NB4 (cell line): ENCODE results near the gene MICALL1.

Experiments used
- DNase-seq: peaks from one replicate; pipeline ENCODE4 v3.0.0; 2010; ENCODE audit warnings: low read depth
- H3K4me3 ChIP-seq: one replicate; pipeline ENCODE4 v1.5.1; 2011; ENCODE audit warnings: mild to moderate bottlenecking, low read depth, low read length, moderate library complexity
- CTCF ChIP-seq: IDR thresholded peaks from one replicate; pipeline ENCODE4 v1.5.1; 2012; ENCODE audit warnings: low read depth, low read length
- MAX ChIP-seq: IDR thresholded peaks from 2 replicates; pipeline ENCODE4 v1.6.1; 2011; ENCODE audit warnings: low read depth, low read length
- MYC ChIP-seq: IDR thresholded peaks from 2 replicates; pipeline ENCODE4 v1.6.1; 2011; ENCODE audit warnings: low read depth, low read length
- POLR2A ChIP-seq: IDR thresholded peaks from 2 replicates; pipeline ENCODE4 v1.6.1; 2011; ENCODE audit warnings: mild to moderate bottlenecking; ENCODE audit not compliant: insufficient read length; ENCODE audit errors: extremely low read depth

MICALL1 gene

GRCh38 chr22:37910890-37911672 is 5.0 kb downstream of the MICALL1 start:
- no peak overlapping the region for H3K4me3 ChIP-seq
- TF ChIP-seq MAX (no peak), MYC (no peak), CTCF (no peak), POLR2A (no peak)
- no peak for DNase-seq

GRCh38 chr22:37911697-37912096 is 5.6 kb downstream of the MICALL1 start:
- DNase-seq: no peak
- TF ChIP-seq MAX (no peak), MYC (no peak), POLR2A (no peak), CTCF (no peak)
- H3K4me3 ChIP-seq: no peak overlapping the region

DNA sequence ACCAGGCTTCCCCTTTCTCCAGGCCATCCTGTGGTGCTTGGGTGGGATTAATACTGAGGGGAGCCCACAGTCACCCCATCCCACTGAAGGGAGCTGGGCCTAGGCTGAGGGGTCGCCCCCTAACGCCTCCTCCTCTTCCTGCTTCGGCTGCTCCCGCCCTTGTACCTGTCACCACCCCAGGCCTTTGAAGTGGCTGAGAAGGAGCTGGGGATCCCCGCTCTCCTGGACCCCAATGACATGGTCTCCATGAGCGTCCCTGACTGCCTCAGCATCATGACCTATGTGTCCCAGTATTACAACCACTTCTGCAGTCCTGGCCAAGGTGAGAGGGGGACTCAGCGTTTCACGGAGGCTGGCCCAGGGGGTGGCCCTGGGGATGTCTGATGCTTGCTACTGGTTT is 6.1 kb downstream of the MICALL1 start:
- TF ChIP-seq POLR2A: no peak
- no peak for TF ChIP-seq MAX
- no peak for TF ChIP-seq MYC
- no peak for TF ChIP-seq CTCF
- no peak for DNase-seq
- H3K4me3 ChIP-seq: no peak overlapping the region

DNA sequence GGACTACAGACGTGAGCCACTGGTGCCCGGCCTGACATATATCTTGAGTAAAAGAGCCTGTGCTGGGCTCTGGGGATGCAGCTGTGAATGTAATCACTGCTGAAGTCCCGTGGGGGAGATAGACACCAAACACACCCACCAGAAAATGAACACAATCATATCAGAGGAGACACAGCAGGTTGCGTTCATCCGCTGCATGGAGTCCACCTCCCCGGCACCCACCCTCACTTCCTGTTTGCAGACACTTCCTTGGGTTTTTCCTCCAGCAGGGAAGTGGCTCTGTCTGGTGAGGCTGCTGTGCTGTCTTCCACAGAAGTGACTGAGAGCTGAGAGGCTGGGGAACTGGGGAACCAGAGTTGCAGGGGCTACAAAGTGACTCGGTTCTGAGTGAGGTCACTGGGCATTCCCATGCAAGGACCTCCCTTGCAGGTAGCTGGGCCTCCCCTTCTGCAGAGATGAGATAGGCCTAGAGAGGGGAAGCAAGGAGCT is 7.2 kb downstream of the MICALL1 start:
- no peak overlapping the region for H3K4me3 ChIP-seq
- TF ChIP-seq MAX: no peak
- TF ChIP-seq CTCF: no peak
- no peak for TF ChIP-seq MYC
- TF ChIP-seq POLR2A: no peak
- DNase-seq: no peak

GRCh38 chr22:37916311-37916710 is 10.2 kb downstream of the MICALL1 start:
- no peak for DNase-seq
- H3K4me3 ChIP-seq: no peak overlapping the region
- TF ChIP-seq MAX (no peak), MYC (no peak), CTCF (no peak), POLR2A (no peak)
